HG02798 (cell line): ENCODE results near the gene RFX7.
"Not testable (repeated sequence)": the region's sequence is repeated elsewhere in the genome, so short reads cannot be mapped to it uniquely, and the experiment has no call there.

Experiments used
- ATAC-seq: cut with Tn5 transposase; IDR thresholded peaks from one replicate; pipeline ENCODE4 v1.9.1; 2021; ENCODE audit warnings: mild to moderate bottlenecking; ENCODE audit not compliant: unreplicated experiment, poor library complexity

The RFX7 gene

DNA sequence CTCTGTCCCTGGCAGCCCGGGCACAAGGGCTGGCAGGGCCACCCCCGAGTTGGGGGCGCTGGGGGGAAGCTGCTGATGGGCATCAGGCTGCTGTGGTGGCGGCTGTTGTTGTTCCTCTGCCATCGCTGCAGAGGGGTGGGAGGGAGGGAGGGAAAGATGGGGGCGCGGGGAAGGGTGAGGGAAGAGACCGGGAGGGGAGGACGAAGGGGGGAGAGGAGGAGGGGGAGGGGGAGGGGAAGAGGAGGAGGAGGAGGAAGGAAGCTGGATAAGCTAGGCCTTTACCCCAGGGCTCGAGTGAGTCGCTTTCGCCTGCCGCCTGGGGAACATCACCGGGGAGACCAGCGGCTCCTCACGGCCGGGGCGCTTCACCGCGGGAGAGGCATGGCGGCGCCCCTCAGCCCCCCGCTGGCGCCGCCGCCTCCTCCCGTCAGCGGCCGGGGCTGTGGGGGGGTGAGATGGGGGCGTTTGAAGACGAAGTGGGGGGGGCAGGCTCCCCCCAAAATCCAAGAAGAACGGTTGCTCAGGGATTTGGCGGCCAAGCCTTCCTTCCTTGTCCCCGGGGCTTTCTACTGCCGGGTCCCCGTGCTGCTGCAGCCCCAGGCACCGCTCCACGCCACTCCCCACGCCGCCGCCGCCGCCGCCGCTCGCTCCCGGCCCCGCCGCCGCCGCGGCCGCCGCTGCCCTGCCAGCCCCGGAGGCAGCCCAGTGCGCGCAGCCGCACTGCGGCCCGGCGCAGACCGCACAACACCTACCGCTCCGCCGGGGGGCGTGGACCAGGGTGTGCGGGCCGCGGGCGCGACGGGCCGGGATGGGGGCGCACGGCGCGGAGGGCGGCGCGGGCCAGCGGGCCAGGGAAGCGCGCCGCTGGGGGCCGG is at the start of gene RFX7:
RFX7 (minus strand) TSS at position 717 of the 875 bp plus-strand sequence; CDS start at position 123, 594 bp downstream.
- ATAC-seq, result peak; percentile 67

DNA sequence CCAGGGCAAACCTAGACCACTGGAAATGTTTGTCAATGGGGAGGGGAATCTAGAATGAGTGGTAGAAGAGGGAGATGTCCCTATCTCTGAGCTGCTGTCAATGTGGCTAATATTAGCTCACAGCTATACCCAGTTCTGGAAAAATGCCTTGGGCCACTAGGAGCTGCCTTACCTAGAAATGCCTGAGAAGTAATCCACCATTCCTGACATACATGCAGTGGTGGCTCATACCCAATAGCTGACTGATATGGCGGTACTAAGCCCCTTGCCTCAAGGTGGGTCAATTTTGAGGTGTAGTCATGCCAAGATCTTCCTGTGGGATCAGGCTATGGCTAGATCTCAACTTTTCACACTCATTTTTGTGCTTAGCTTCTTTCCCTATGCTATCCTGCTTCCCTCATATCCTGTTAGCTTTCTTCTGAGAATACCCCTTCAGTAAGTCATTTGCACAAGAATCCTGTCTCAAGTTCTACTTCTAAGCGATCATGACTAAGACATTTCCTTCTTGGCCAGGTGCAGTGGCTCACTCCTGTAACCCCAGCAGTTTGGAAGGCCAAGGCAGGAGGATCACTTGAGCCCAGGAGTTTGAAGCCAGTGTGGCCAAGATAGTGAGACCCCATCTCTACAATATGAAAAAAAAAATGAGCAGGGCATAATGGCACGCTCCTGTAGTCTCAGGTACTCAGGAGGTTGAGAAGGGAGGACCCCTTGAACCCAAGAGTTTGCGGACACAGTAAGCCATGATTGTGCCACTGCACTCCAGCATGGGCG is 49.1 kb upstream of the RFX7 start:
- ATAC-seq, result no peak

DNA sequence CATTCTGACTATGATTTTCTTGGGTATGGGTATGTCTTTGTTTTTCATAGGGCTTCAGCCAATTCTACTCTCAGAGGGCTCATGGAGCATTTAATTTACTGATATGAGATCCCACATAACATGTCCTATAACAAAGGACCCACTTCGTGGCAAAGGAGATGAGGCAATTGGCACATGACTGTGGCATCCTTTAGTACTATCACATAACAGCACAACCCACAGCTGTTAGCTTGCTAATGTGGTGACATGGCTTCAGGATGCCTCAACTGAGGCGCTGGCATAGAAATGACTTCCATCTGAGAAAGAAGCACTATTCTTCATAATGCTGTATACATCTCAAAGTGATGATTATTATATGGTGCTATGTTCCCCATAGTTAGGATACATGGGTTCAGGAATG is 48.1 kb upstream of the RFX7 start:
- no peak for ATAC-seq

DNA sequence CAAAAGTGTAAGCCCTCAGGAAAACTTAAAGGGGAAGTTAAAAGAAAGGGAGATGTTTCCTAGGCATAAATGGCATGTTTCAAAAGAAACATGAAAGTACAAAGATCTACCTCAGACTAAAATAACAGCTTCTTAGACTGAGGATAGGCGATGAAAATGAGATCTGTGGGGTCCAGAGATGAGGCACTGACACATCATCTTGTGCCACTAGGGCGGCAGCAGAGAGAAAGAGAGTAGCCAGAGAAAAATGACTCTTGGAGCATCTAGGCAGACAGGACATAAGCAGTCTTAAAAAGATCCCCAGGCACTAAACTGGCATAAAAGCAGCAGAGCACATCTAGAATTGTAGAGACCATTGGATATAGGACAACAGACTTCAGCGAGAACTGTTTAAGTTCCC is 42.5 kb upstream of the RFX7 start:
- ATAC-seq, result no peak

DNA sequence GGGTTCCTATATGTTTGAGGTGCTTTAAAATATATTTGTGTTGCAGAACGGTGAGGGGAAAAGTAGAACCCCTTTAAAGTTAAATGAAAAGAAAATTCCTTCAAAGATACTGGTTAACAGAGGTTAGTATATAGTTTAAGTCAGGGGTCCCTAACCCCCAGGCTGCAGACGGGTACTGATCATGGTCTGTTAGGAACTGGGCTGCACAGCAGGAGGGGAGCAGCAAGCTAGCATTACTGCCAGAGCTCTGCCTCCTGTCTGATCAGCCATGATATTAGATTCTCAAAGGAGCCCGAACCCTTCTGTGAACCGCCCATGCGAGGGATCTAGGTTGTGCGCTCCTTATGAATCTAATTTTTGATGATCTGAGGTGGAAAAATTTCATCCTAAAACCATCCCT is 37.5 kb upstream of the RFX7 start:
- ATAC-seq, result no peak

DNA sequence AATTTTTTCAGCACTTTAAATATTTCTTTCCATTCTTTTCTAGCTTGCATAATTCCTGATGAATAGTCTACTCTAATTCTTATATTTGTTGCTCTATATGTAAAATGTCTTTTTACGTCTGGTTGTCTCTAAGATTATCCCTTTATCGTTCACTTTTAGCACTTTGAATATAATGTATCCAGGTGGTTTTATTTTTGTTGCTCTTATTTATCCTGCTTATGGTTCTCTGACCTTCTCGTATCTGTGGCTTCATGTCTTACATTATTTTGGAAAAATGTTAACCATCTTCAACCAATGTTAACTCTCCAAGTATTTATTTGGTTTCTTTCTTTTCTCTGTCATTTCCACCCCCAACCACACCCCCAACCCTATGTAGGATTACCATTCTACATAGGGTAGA is 30.0 kb upstream of the RFX7 start:
- no peak for ATAC-seq

DNA sequence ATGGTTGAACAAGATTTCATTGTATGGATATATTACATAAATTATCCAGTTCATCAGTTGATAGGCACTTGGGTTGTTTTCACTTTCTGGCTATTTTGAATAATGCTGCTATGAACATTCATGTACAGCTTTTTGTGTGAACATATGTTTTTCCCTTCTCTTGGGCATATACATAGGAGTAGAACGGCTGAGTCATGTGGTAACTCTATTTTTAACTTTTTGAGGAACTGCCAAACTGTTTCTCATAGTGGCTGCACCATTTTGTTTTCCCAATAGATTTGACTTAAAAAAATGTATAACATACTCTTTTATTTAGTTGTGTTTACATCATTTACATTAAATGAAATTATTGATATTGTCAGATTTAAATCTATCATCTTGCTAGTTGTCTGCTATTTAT is 28.8 kb upstream of the RFX7 start:
- no peak for ATAC-seq

DNA sequence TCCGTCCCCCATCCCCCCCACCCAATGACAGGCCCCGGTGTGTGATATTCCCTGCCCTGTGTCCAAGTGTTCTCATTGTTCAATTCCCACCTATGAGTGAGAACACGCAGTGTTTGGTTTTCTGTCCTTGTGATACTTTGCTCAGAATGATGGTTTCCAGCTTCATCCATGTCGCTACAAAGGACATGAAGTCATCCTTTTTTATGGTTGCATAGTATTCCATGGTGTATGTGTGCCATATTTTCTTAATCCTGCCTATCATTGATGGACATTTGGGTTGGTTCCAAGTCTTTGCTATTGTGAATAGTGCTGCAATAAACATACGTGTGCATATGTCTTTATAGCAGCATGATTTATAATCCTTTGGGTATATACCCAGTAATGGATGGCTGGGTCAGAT is 22.8 kb upstream of the RFX7 start:
- ATAC-seq, result not testable (repeated sequence)

DNA sequence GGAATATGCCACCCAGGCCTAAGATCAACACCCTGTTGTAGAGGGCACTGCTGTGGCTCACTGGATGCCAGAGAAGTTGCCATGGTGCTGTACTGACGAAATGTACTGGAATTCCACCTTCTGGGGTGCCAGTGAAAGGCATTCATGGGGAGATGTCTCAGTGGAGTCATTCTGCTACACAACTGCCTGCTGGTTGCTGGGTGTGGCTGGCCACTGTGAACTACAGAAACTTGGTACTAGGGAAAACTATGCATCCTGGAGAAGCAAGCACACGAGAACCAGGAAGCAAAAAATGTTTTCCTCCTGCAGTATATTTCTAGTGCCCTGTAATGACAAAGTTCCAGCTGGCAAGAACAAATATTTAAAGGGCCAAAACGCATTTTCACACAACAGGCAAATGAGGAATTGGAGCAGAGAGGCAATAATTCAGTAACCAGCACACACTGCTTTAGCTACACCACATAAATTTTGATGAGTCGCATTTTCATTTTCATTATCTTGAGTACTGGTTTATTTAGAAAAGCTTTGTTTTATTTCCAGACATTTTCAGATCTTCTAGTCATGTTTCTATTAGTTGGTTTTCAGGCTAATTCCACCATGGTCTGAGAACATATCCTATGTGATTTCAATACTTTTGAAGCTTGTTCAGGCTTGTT is 18.3 kb upstream of the RFX7 start:
- ATAC-seq, result no peak

DNA sequence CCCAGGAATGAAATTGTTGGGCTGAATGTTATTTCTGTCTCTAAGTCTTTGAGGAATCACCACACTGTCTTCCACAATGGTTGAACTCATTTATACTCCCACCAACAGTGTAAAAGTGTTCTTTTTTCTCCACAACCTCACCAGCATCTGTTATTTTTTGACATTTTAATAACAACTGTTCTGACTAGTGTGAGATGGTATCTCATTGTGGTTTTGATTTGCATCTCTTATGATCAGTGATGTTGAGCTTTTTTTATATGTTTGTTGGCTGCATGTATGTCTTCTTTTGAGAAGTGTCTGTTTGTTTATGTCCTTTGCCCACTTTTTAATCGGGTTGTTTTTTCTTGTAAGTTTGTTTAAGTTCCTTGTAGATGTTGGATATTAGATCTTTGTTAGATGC is 13.6 kb upstream of the RFX7 start:
- not testable (repeated sequence) for ATAC-seq

DNA sequence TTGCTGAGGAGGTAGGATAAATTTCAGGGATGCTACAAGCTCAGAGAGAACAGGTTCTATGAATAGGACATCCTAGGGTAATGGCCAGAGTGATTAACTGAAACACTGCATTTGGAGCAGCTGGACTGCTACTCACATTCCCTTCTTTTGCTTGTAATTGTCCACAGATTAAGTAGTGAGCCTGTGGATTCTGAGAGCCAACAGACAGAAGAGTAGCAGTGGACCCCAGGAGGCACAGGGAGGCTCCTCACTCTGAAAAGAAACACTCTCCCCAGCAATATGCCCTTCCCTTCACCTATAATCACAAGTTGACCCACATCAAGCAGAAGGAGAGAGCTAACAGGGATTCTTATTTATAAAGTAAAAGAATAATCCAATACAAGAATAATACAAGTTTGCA is 10.6 kb upstream of the RFX7 start:
- no peak for ATAC-seq

DNA sequence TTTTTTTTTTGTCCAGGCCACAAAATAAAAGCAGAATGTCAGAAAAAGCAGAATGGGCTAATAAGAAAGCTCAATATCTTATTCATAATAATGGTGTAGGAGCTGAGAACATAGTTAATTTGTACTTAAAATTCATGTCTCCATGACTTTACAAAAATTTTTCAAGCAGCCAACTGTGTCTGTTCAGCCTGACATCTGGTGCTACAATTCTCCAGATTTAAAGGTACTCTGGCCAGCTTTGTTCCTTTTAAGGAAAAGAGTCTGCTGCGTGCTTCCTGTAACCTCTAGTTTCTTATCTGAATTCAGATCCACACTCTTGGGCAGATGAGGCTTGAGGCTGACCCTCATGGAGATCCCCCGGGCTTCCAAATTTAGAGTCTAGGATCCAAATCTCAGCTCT is 8.7 kb upstream of the RFX7 start:
- no peak for ATAC-seq

DNA sequence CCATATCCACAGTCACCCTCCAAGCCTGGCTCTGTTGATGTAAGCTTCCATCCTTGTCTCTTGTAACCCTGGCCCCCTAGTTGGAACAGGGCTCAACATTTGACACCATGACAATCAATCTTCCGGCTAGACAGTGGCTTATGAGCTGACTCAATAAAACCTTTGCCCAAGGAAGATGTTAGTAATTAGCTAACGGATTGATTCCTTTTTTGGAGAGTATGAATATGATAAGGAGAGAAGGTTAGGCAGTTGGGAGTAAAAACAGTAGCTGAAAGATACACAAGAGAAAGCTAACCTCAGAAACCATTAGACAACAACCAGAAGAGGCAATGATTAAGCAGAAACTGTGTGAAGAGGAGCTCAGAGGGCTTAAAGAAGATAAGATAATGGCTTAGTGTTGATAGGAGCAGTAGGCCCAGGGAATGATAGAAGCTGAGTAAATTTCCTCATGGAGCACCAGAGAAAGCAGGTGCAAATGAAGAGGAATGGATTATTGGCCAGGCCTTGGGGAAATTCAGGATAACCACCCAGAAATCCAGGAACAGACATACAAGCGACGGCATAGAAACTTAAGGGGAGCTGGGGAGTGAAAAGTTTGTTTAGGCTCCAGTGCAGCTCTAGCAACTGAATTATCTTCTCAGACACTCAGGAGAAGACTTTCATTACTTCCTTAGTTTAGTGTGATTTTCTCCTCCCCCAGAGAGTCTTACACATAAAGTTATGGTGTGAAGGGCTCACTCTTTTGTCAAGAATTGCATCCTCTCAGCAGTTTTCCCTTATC is 7.8 kb upstream of the RFX7 start:
- ATAC-seq, result no peak

DNA sequence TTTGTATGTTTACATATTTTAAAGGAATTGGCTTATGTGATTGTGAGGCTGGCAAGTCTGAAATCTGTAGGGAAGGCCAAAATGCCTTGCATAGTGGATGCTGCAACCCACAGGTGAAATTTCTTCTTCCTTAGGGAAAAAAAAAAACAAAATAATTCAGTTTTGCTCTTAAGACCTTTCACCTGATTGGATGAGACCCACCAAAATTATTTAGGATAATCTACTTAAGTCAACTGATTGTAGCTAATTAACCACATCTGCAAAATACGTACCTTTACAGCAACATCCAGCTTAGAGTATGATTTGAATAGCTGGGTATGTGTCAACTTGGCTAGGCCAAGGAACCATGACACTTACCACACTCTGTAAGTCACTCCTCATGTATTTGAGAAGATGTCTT is 6.9 kb upstream of the RFX7 start:
- ATAC-seq, result no peak

DNA sequence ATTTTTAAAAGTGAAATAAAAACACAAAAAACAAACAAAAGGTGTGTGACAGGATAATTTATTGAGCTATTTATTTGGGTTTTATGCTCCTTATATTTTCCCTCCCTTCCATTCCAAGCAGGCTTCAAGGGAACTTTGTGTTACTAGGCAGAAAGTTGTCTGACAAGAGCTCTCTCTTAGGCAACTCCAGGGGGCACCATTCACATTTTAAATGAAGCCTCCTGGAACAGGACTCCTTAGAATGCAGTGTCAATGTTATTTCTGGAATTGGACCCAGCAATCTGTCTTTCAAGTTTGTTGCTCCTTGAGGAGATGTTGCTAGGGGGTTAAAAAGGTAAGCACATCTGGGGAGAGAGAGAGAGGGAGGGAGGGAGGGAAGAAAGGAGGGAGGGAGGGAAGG is 5.4 kb upstream of the RFX7 start:
- no peak for ATAC-seq

DNA sequence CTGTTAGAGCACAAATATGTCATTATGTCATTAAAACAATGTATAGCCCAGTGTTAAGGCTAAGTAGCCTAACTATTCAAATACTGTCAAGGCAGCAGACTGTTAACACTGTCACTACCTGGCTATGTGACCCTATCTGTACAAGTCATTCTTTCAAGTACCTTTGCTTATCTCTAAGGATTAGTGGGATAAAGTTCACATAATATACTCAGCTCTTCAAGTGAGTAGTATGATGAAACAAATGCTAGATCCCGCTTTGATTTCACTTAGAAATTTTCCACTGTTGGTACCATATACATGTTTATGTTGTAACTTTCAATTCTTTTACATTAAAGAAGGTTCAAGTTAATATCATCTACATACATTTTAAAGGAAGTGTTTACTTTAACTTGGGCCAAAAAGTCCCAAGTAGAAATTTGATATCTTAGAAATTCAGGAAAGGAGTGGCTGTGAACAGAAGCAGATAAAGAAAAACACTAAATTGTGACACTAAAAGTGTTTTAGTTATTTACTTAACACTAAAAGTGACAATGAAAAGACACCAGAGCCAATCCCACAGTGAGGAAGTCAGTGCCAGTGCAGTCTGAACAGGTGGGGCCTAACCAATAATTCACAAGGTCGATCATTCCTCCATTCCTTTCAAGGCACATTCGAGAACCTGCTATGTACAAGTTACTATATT is 4.8 kb upstream of the RFX7 start:
- ATAC-seq, result no peak

DNA sequence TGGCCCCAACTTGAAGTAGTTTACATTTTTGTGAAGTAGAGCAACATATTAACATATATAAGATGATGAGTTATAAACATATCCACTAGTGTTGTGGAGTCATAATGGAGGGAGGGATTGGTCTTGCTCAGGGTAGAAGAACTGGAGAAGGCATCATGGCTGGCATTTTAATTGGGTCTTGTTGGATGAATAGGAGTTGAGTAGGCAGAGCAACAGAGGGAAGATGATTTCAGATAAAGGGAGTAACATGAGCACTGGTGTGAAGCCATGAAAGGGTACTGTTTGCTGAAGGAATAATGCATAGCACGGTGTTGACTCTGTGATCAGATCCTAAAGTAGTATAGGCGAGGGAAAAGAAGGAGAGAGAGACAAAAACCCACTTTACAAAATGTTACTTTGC is 3.6 kb upstream of the RFX7 start:
- ATAC-seq, result no peak

DNA sequence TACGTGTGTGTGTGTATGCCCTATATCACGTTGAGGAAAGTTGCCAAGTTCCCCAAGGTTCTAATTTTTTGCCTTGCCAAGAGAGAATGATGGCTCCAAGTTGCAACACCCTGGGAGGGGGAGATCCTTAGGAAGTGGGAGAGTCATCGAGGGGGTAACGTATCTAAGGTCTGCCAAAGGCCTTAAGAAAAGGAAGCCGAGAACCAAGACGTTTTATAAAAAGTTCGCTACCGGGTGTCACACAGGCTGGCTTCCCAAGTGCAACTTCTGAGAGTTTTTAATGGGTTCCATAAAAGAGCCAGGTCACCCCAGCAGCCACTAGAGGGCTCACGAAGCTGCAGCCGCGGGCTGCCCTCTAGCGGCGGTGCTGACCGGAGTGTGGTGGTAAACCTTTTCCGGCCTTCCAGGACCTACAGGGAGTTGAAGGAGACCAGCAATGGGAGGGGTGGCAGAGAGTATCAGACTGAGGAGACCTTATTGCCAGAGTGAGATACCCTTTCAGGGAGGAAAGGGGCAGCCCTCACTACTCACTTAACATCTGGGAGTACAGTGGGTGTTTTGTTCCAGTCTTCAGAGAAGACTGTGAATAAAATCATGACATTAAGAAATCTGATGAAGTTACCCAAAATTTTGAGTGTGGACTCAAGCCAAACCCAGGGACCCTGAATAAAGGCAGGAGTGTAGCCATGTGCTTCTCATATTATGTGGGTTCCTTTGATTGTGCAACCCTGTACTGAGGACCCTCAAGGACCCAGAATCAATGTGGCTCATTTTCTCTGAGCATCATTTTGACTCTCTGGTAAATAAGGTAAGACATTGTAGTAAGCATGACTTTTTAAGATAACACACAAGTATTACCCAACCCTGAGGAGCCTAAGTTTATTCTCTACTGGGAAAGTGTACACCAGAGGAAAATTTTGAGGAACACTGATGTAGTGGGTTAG is 2.5 kb upstream of the RFX7 start:
- ATAC-seq, result peak; percentile 64
